Left lobe of liver (tissue), 2 donors: ENCODE measurements around the gene FAM110D. TPM values are rescaled to one million over a fixed set of nuclear protein-coding genes. Genes with fewer than 3 reads are reported as not detected.

Experiments used
- ATAC-seq: fragments of 200-7000 bp; cut with Tn5 transposase; one replicate; pipeline ENCODE4 v1.9.1; 2020; ENCODE audit warnings: mild to moderate bottlenecking, moderate library complexity
- DNase-seq: peaks from one replicate; pipeline ENCODE4 v3.0.0-alpha.2; 2020; ENCODE audit warnings: low spot score
- total RNA-seq: library from RNA; stranded (reverse); gene quantifications from one replicate; pipeline ENCODE4 v1.2.1, GENCODE V29; 2021
- donor health status: DM: no; HTN: no; CAD: no; lungs with moderate emphysema.
- donor health status: DM: no; HTN: yes; CAD: no.

The FAM110D gene
- total RNA-seq, 1 donor from 2014 or later, result 0.28 TPM

DNA sequence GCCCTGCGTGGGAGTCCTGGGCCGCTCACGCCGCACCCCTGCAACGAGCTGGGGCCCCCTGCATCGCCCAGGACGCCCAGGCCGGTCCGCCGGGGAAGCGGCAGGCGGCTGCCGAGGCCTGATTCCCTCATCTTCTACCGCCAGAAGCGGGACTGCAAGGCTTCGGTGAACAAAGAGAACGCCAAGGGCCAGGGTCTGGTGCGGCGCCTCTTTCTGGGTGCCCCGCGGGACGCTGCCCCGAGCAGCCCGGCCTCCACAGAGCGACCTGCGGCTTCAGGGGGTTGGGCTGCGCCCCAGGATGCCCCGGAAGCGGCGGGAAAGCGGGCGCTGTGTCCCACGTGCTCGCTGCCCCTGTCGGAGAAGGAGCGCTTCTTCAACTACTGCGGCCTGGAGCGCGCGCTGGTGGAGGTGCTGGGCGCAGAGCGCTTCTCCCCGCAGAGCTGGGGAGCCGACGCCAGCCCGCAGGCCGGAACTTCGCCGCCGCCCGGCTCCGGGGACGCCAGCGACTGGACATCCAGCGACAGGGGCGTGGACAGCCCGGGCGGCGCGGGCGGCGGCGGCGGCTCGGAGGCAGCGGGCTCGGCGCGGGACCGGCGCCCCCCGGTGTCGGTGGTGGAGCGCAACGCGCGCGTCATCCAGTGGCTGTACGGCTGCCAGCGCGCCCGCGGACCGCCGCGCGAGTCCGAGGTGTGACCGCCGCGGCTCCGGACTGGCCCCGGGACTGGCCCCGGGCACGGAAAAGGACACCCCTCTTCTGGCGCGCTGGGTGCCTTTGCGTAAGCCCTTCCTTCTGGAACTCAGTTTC is 2.7 kb downstream of the FAM110D start:
- ATAC-seq (peak; percentile 79), DNase-seq (peak; percentile 61)

DNA sequence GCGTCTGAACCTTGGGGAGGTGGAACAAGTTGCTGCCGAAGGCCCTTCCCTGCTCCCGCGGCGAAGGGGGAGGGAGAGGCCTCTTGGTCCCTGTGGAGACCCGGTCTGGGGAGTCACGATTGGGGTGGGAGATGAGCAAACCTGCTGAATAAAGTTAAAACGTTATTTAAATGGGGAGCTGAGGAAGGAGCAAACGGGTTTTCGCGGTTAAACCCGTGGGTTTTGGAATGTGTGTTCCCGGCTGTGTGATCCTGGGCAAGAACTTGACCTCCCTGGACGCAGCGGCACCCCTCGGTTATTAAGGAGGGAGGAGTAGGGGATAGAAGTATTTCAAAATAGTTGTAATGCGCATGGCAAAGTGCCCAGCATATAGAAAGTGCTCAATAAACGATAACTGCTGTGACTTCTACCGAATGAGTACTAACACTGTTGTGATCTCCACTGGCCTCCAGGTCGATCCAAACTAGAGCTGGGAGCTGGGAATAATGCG is 3.4 kb downstream of the FAM110D start:
- DNase-seq, result no peak
- ATAC-seq, result no peak

DNA sequence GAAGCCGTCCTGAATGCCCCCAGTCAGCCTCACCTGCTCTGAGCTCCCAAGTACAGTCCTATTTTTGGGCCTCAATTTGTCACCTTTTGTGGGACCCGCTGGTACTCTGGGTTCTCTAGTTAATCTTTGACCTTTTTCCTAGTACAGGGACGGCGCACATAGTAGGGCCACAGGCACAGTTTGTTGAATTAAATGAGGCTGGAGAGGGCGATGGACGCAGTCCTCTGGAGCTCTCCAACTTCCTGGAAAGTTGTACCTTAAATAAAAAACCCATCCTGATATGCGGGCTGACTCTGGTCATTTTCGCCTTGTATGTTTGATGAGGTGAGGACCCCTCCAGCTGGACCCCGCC is 4.8 kb downstream of the FAM110D start:
- no peak for ATAC-seq
- DNase-seq, result no peak

DNA sequence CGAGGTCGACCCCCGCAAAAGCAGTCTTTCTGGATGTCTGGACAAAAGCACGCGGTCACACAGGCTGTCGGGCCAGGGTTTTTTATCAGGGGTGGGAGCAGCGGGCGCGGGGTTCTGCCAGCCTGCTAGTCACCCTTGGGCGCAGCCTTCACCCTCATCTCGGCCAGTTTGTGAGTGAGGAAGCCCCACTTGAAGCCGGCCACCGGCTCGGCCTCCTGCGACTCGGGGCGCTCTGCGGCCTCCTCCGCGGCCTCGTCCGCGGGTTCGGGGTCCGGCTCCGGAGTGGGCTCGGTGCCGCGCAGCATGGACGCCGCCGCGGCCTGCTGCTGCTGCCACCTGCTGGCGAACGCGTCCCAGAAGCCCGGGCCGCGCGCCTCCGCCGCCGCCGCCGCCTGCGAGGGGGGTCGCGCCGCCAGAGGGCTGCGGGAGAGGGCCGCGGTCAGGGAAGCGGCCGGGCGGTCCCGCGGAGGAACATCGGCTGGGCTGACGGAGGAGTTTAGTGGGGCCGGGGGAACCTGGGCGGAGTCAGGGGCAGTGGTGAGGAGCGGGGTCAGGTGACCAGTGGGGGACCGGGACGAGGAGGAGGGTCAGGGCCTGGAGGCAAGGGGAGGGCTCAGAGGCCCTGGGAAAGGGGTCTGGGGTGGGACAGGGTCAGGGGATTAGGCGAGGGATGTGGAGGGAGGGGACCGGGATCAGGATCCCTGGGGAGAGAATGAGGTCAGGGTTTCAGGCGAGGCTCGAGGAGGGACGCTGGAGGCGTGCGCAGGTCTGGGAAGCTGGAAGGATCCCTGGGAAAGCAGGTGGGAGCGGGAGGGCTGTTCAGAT is 5.4 kb downstream of the FAM110D start:
- no peak for DNase-seq

DNA sequence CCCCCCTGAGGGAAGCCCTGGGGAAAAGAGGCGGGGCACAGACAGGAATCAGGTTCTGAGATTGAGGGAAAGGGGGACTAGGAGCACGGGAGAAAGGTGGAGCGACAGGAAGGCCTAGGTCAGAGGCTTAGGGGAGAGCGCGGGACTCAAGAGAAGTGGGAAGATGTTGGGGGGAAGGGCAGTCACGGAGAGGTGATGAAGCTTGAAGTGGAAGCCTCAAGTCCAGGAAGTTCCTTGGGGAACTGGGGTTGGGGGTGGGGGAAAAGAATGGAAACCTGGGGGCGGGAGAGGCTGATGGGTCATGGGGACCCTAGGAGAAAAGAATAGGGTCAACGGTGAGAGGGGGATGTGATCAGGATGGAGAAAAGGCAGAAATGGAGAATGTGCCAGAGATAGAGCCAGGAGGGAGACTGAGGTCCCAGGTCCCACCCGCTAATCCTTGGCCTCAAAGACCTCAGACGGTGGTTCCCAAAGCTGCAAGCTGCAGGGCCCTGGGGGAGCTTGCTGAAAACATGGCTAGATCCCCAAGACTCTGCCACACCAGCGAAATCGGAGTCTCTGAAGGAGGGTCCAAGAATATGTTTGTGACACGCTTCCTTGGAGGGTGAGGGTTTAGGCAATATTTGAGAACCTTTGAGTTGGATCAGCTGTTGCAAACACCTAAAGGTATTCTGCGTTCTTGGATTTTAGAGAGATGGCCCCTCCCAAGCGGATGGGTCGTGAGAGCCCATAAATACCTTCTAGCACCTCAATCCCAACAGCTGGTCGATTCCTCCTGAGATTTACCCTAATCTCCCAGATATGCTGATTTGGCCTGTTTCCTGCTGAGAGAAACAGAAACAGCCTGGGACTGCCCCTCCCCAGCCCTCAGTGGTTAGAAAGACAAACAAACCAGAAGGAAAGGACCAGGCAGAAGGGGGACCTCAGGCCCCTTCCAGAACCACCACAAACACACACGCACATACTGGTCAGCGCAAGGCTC is 6.3 kb downstream of the FAM110D start:
- ATAC-seq (no peak), DNase-seq (no peak)

More for the DNA sequence above, 5.4 kb downstream of the FAM110D start:
- peak; percentile 72 for ATAC-seq

DNA sequence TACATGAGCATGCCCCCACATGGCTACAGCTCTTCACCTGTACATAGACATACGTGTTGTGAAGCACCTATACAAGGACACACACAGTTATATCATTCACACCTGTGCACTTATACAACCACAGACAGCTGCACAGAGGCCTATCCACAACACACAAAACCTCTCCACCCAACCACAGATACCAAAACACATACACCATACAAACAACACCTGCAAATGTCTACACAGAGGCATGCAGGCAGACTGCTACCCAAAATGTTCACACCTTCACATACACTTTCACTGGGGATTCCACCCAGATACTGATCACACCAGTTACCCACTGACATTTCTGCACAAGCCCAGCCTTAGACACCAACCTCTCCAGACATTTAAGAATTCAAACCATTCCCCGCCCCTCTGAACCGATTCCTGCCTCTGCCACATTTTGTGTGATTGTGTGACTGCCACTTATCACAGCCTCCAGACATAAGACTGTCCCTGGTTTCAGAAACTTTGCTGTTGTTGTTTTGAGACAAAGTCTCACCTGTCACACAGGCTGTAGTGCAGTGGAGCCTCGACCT is 7.9 kb downstream of the FAM110D start:
- no peak for ATAC-seq

DNA sequence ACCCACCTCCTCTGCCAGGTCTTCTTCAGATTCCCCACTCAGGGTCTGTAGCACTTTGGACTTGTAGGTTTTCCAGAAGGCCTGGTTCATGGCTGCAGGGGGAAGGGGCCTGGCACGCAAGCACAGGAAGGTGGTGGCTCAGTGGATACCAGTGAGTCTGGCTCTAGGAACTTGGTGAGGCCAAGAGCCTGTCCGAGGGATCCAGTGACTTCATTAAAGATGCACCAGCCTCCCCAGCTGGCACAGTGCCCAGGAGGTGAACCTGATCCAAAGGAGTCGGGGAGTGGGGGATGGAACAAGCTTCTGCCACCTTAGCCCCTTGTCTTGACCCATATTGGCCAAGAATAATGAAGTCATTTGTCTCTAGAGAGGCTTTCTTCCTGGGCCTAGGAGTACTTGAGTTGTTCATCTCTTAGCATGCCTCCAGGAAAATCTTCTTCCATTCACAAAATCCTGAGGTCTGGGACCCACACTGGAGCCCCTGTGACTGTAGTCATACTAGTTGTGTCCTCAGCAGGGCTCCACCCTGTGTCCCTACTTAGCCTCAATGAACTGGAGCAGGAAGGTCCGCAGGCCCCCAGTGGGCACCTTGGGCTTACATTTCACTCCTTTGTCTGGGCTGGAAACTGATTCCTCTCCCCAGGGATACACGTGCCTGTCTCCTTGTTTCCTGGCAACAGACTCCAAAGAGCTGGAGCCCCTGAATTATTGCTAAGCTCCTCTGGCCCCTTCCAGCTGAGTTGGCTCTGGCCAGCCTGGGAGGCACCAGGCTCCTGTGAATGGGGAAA is 9.7 kb downstream of the FAM110D start, which contains the start of gene C1orf232:
C1orf232 (minus strand) TSS at position 554 of the 788 bp plus-strand sequence; CDS start at position 90, 464 bp downstream.
- no peak for ATAC-seq
- no peak for DNase-seq

More for the DNA sequence above, 7.9 kb downstream of the FAM110D start:
- DNase-seq, result no peak

DNA sequence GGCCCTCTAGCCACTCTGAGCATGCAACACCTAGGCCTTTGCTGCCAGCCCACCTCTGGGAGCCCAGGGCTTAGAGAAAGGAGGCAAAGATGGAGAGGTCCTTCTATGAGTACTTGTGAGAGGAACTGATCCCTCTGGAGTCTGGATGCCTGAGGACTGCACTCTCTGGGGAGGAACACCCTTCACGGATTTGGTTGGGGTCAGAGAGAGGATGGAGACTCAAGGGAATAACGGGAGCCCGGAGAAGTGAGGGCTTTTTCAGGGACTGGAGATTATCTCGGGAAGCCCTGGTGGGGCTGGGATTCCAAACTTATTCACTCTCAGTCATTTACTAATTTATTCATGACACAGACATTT is 10.3 kb downstream of the FAM110D start:
- ATAC-seq, result no peak
- DNase-seq, result no peak

DNA sequence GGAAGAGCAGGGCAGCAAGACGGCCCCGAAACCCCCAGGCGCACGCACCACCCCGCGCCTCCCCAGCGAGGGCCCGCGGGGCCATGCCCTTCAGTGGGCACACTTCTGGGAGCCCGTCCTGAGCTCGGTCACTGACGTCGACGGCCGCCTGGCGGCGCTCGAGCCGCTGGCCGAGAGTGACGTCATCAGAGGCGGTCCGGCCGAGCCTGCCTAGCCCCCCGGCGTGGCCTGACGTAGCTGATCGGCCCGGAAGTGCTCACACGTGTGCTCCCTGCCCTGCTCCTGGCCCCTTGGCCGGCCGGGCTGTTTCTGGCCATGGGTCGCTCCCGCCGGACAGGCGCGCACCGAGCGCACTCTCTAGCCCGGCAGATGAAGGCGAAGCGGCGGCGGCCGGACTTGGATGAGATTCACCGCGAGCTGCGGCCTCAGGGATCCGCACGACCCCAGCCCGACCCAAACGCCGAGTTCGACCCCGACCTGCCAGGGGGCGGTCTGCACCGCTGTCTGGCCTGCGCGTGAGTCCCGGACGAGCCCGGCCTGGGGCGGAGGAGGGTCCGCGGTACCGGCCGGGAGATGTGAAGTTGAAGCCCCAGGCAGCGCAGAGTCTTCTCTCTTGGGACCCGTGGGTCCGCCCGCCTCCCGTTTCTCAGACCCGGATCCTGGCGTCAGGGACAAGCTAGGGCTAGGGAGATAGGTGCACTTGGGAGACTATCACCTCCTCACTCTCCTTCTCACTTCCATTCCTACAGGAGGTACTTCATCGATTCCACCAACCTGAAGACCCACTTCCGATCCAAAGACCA is 11.0 kb downstream of the FAM110D start, which contains the start of gene ZNF593:
ZNF593 (plus strand) TSS at position 240 of the 803 bp plus-strand sequence; CDS start at position 316, 76 bp downstream.
- peak; percentile 92 for DNase-seq
- ATAC-seq, result peak; percentile 97

DNA sequence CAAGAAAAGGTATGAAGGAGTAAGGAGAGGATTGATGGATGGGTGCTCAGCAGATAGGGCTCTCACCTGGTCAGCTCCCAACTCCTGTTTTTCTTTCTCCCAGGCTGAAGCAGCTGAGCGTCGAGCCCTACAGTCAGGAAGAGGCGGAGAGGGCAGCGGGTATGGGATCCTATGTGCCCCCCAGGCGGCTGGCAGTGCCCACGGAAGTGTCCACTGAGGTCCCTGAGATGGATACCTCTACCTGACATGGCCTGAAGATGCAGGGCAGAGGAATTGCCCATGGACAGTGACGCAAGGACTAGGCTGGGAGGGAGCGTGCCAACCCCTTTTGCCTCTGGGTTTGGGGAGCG is 11.6 kb downstream of the FAM110D start:
- DNase-seq, result no peak
- peak; percentile 2 for ATAC-seq

DNA sequence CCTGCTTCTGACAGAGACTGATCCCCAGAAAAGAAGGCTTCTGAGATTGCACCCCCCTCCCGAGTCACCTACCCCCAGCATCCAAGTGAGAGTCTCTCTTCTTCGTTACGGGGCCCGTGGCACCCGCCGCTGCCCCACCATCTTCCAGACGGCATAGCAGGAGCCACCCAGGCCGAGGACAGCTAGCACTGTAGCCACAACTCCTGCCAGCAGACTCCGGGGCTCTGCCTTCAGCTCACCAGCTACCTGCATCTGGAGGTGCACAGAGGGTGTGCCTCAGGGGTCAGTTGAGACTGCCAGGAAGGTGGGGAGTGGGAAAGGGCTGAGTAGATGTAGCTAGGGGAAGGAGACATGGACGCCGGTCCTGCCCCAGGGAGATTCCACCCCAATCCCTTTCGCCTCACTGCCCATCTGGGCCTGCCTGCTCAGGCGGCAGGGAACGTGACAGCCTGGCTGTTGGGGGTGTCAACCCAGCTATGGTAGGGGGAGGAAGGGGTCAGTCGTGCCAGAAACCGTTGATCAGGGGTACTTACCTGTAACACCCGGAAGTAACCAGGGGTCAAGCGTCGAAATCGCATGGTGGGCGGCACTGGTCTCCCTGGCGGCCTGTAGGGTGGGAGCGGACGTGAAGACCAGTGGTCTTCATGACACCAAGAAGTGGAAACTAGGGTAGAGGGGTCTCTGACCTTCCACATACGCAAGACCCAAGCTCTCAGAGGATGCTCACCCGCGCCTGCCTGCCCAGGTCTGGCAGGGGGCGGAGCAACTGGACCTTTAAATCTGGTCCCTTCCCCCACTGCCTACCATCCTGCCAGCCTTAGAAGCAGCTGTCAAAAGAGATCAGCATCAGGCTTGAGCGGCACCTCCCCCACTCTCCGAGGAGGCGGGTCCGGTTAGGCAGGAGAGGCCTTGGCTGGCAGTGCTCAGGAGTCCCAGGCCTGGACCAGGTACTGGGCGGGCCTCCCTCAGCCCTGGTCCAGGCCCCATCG is 12.5 kb downstream of the FAM110D start, which contains the start of gene ZNF593OS:
ZNF593OS (minus strand) TSS at position 749 of the 989 bp plus-strand sequence; CDS start at position 578, 171 bp downstream.
- DNase-seq (no peak), ATAC-seq (no peak)

DNA sequence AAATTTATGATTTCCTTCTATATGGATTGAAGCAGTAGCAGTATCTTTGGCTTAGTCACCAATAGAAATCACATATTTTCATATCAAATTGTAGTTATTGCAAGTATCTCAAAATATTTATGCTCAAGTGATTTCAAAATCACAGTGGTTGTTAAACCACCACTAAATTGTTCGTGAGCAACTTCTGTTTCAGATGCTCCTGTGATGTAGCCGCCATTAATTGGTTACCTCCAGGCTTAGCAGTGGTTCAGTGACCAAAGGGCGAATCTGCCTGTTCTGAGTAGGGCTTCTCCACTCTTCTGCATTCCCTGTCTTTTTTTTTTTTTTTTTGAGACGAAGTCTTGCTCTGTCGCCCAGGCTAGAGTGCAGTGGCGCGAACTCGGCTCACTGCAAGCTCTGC is 16.5 kb downstream of the FAM110D start:
- no peak for ATAC-seq
- no peak for DNase-seq

DNA sequence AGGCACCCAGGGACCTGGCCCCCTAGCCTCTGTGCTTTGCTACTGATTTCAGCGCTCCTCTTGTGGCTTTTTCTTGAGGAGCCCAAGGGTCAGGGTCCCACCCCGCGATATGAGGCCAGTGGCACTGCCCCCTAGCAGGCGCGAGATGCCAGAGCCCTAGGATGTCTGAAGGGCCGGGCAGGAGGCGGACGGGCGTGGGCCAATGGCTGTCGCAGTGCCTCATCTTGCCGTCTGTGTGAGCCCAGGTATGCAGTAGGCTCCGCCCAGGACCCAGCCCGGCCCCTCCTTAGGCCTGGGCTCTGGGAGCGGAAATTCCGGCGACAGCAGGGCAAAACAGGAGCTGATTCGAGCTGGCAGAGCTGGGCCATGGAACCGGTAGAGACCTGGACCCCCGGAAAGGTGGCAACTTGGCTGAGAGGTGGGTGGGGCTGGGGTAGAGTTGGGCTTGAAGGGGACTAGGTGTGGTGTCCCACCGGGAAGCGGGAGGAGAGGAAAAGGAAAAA is 18.4 kb downstream of the FAM110D start, which contains the start of gene CNKSR1:
CNKSR1 (plus strand) TSS at position 310 of the 503 bp plus-strand sequence; CDS start at position 367, 57 bp downstream.
- DNase-seq, result no peak

DNA sequence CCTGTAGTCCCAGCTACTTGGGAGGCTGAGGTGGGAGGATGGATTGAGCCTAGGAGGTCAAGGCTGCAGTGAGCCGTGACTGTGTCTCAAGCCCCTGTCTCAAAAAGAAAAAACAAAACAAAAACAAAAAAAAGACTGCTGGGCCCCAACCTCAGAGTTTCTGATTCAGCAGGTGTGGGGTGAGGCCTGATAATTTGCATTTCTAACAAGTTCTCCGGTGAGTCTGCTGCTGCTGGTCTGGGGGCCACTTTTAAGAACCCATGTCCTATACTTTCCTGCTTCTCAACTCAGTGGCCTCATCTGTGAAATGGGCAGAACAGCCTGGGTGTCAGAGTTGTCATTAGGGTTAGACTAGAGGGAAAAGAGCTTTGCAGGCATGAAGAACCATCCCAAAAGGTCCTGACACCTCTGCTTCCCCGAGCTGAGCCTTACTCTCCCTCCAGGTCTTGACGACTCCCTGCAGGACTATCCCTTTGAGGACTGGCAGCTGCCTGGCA is 21.2 kb downstream of the FAM110D start:
- DNase-seq (no peak), ATAC-seq (no peak)

More for the DNA sequence above, 18.4 kb downstream of the FAM110D start, which contains the start of gene CNKSR1:
- ATAC-seq, result peak; percentile 77

DNA sequence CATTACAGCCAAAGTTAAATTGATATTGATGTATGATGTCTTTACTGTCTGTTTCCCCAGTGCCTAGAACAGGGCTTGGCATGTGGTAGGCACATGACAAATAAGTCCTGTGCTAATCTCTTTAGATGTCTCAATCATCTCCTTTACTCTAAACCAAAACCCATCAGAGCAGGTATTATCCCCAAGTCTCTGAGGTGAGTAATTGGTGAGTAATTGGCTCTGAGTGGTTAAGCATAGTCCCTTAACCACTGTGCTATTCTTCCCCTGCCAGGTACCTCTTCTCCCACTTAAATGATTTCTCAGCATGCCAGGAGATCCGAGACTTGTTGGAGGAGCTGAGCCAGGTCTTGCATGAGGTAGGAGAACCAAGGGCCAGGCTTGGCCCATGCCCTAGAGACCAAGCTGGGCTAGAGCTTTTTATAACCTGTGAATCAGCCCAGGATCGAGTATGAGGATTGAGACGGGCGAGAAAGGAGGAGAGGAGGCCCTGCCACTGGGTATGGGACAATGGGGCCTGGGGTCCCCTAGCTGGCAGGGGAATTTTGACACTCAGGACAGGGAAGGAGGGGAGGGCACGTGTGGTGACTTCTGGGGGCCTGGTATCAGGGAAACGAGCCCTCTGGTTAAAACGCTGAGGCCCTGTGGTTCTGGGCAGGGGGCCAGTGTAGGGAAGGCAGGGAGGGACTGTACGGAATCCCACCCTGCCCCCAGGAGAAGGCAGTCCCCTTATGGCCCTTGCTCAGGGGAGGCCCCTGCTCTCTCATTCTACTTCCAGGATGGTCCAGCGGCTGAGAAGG is 22.9 kb downstream of the FAM110D start:
- ATAC-seq (no peak), DNase-seq (no peak)

DNA sequence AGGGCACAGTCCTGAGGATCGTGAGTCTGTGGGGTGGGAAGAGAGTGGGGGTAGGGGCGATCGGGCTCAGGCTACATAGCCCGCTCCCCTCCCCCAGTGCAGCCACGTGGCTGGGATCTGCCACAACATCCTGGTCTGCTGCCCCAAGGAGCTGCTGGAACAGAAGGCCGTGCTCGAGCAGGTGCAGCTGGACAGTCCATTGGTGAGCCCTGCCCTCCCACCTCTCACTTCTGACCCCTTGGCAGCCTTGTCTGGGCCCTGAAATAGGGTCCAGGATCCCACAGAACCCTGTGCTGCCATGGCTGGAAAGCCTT is 23.5 kb downstream of the FAM110D start:
- no peak for ATAC-seq
- no peak for DNase-seq
